ENCODE data around the gene ARHGEF11.

The ARHGEF11 gene

DNA sequence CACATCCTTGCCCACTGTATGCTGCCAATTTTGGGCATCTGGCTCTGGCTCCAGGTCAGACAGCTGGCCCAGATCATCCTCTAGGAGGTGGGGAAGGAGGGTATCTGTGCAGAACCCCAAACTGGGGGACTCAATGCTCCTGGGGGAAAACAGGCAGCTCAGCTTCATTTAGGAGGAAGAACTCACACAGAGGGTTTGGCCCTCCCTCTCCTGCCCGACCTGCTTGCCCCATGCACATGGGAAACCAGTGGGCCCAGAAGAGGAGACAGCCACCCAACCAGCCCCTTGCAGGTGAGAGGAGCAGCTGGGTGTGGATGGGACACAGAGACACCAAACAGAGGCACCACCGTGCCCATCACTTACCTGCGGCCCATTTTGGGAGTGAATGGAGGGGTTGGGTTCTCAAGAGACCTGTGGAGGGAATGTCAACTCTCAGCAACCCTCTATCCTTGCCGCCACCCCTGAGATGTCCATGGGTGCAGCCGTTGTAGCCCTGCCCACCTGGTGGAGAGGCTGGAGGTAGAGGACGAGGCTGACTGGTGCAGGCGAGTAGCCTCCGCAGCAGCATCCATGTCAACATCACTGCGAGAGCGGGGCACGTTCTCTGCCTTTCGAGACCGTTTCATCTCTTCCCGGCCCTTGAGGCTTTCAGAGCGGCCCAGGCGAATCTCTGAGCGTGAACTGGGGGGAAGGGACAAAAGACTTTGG, 97.6 kb downstream of the ARHGEF11 start:
- no peak for ATAC-seq (ENCODE audit: insufficient read depth, low read depth)
- TF ChIP-seq, protein P1, sequence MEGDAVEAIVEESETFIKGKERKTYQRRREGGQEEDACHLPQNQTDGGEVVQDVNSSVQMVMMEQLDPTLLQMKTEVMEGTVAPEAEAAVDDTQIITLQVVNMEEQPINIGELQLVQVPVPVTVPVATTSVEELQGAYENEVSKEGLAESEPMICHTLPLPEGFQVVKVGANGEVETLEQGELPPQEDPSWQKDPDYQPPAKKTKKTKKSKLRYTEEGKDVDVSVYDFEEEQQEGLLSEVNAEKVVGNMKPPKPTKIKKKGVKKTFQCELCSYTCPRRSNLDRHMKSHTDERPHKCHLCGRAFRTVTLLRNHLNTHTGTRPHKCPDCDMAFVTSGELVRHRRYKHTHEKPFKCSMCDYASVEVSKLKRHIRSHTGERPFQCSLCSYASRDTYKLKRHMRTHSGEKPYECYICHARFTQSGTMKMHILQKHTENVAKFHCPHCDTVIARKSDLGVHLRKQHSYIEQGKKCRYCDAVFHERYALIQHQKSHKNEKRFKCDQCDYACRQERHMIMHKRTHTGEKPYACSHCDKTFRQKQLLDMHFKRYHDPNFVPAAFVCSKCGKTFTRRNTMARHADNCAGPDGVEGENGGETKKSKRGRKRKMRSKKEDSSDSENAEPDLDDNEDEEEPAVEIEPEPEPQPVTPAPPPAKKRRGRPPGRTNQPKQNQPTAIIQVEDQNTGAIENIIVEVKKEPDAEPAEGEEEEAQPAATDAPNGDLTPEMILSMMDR (IDR thresholded peaks at IDR 0.05; ENCODE audit: borderline replicate concordance, extremely low read depth, low read length, poor library complexity, severe bottlenecking) = no peak
- Histone ChIP-seq H3K27ac (ENCODE audit: low read length) (no peak overlapping the region), H2AFZ (ENCODE audit: low read depth, low read length) (no peak overlapping the region), H3K4me3 (ENCODE audit: low read depth in 1 of 2, low read length in 2 of 2) (no peak overlapping the region), H3K4me1 (ENCODE audit: insufficient read depth, low read length) (no peaks in the 10 kb centered on the region), H3K9me3 (ENCODE audit: insufficient read depth, low read length, severe bottlenecking) (no peaks in the 10 kb centered on the region), H3K36me3 (ENCODE audit: insufficient read depth, low read length) (no peaks in the 10 kb centered on the region), H3K27me3 (ENCODE audit: insufficient read depth, low read length, poor library complexity) (peaks cover 31% of the 10 kb centered on the region), H3K4me2 (ENCODE audit: insufficient read depth, low read length) (no peak overlapping the region), H3K9ac (ENCODE audit: low read depth, low read length) (no peak overlapping the region), H3K79me2 (ENCODE audit: insufficient read depth, low read length) (no peaks in the 10 kb centered on the region), H4K20me1 (ENCODE audit: insufficient read depth, low read length) (no peaks in the 10 kb centered on the region)
- no peak for DNase-seq

DNA sequence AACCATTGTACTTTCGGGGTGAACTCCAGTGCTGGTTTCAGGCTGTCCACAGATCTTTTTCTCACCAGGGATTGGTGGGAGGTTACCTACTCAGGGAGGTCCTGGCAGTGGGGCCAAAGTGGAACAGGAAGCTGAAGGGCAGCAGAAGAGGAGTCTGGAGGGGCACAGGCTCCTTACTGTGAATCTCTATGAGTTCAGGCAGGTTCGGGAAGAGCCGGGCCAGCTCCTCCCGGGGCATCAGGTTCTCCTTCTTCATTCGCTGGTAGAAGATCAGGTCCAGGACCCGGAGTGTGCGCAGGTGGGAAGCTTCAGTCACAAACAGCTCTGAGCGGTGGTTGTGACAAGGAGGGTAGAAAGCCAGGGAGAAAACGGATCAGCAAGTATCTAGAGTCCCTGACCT, 98.4 kb downstream of the ARHGEF11 start:
- no peak overlapping the region for H2AFZ ChIP-seq (ENCODE audit: low read depth, low read length)
- H3K36me3 ChIP-seq (ENCODE audit: insufficient read depth, low read length) = no peaks in the 10 kb centered on the region
- TF ChIP-seq EZH2 (IDR thresholded peaks at IDR 0.05; ENCODE audit: borderline replicate concordance, low read depth, low read length, severe bottlenecking) = no peak
- TF ChIP-seq, protein P1 (IDR thresholded peaks at IDR 0.05; ENCODE audit: borderline replicate concordance, extremely low read depth, low read length, poor library complexity, severe bottlenecking) = no peak

DNA sequence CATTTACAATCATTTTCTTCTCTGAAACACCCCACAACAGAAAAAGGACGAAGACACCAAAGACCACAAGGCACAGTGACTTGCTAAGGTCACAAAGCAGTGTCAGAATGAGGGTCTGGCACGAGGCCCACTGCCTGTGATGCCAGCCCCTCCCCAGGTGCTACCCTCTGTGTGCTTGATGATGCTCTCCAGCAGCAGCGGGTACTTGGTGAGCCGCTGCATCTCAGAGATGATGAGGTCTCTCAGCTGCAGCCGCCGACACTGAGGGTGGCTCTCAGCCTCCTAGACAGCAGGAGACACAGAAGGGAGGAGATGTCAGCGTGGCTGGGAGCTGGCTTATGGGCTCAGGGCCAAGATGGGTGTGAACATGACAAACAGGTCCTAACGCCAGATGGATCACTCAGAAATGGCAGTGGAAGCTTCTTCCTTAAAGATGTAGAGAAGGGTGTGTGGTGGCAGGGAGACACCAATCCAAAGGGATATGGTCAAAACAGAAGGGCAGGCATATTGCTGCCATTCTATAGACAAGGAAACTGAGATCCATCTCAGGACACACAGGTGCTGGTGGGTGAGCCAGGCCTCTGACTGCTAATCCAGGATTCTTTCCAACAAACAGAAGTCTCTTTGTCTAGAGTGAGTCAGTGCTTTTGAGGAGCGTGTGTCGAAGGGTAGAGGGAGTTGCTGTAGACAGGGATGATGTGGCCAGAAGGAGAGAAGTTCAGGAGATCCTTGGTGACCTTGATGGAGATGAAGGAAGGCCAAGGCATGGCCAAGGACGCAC, 99.5 kb downstream of the ARHGEF11 start:
- TF ChIP-seq EZH2 (IDR thresholded peaks at IDR 0.05; ENCODE audit: borderline replicate concordance, low read depth, low read length, severe bottlenecking) = no peak
- TF ChIP-seq, protein P1 (IDR thresholded peaks at IDR 0.05; ENCODE audit: borderline replicate concordance, extremely low read depth, low read length, poor library complexity, severe bottlenecking) = no peak
- Histone ChIP-seq H3K4me1 (ENCODE audit: insufficient read depth, low read length) (no peaks in the 10 kb centered on the region), H3K9ac (ENCODE audit: low read depth, low read length) (no peak overlapping the region), H2AFZ (ENCODE audit: low read depth, low read length) (no peak overlapping the region), H3K36me3 (ENCODE audit: insufficient read depth, low read length) (no peaks in the 10 kb centered on the region), H3K9me3 (ENCODE audit: insufficient read depth, low read length, severe bottlenecking) (no peaks in the 10 kb centered on the region), H3K27me3 (ENCODE audit: insufficient read depth, low read length, poor library complexity) (peaks cover 21% of the 10 kb centered on the region), H3K4me2 (ENCODE audit: insufficient read depth, low read length) (no peak overlapping the region), H4K20me1 (ENCODE audit: insufficient read depth, low read length) (no peaks in the 10 kb centered on the region; the same call in 1 of the 2 replicates), H3K27ac (ENCODE audit: low read length) (no peak overlapping the region), H3K4me3 (ENCODE audit: low read depth in 1 of 2, low read length in 2 of 2) (no peak overlapping the region), H3K79me2 (ENCODE audit: insufficient read depth, low read length) (no peaks in the 10 kb centered on the region)
- no peak for ATAC-seq (ENCODE audit: insufficient read depth, low read depth)
- DNase-seq = no peak

More for the DNA sequence above, 98.4 kb downstream of the ARHGEF11 start:
- Histone ChIP-seq H3K4me2 (ENCODE audit: insufficient read depth, low read length) (no peak overlapping the region), H3K27me3 (ENCODE audit: insufficient read depth, low read length, poor library complexity) (peaks cover 31% of the 10 kb centered on the region), H3K27ac (ENCODE audit: low read length) (no peak overlapping the region), H3K9ac (ENCODE audit: low read depth, low read length) (no peak overlapping the region), H3K9me3 (ENCODE audit: insufficient read depth, low read length, severe bottlenecking) (no peaks in the 10 kb centered on the region), H3K4me3 (ENCODE audit: low read depth in 1 of 2, low read length in 2 of 2) (no peak overlapping the region), H3K4me1 (ENCODE audit: insufficient read depth, low read length) (no peaks in the 10 kb centered on the region), H4K20me1 (ENCODE audit: insufficient read depth, low read length) (no peaks in the 10 kb centered on the region; the same call in 1 of the 2 replicates), H3K79me2 (ENCODE audit: insufficient read depth, low read length) (no peaks in the 10 kb centered on the region)
- no peak for DNase-seq
- ATAC-seq (ENCODE audit: insufficient read depth, low read depth) = no peak

Measured in DND-41 (cell line).